HepG2 (cell line): ENCODE measurements around the gene SLC2A2. TPM values are rescaled to one million over a fixed set of nuclear protein-coding genes. Genes with fewer than 3 reads are reported as not detected.

Source experiments
- ARNT2 ChIP-seq: sonication (generic); formaldehyde crosslinking; IDR thresholded peaks from 2 replicates; pipeline ENCODE4 v1.8.0; 2022; ENCODE audit warnings: mild to moderate bottlenecking, low read depth, missing genetic modification reagents, moderate library complexity
- ARNTL ChIP-seq: sonication (generic); formaldehyde crosslinking; IDR thresholded peaks from 2 replicates; pipeline ENCODE4 v1.4.0; 2020; ENCODE audit warnings: mild to moderate bottlenecking, missing genetic modification reagents
- ATF1 ChIP-seq: IDR thresholded peaks from 2 replicates; pipeline ENCODE4 v1.6.1; 2016; ENCODE audit warnings: mild to moderate bottlenecking, control low read depth
- CREB1 ChIP-seq, 2 experiments: fragments of 450-650 bp in 1 of 2; IDR thresholded peaks; 2 replicates each; pipeline ENCODE4 v1.6.1; 2016 to 2017; ENCODE audit warnings: control low read depth in 1 of 2, mild to moderate bottlenecking in 1 of 2, missing compliant biosample characterization in 1 of 2, missing genetic modification characterization in 1 of 2
- E2F2 ChIP-seq: sonication (generic); formaldehyde crosslinking; IDR thresholded peaks from 2 replicates; pipeline ENCODE4 v1.4.0; 2020; ENCODE audit warnings: missing genetic modification reagents, borderline replicate concordance
- FOXK1 ChIP-seq: sonication (generic); formaldehyde crosslinking; IDR thresholded peaks from 2 replicates; pipeline ENCODE4 v1.4.0; 2020; ENCODE audit warnings: low read depth, missing genetic modification reagents, borderline replicate concordance
- KMT2A ChIP-seq: sonication (generic); formaldehyde crosslinking; IDR thresholded peaks from 2 replicates; pipeline ENCODE4 v1.4.0; 2020; ENCODE audit warnings: missing genetic modification reagents
- MAF1 ChIP-seq: sonication (generic); formaldehyde crosslinking; IDR thresholded peaks from 2 replicates; pipeline ENCODE4 v1.5.0; 2020; ENCODE audit warnings: missing genetic modification reagents, borderline replicate concordance
- NFE2L1 ChIP-seq: sonication (generic); formaldehyde crosslinking; IDR thresholded peaks from 2 replicates; pipeline ENCODE4 v1.4.0; 2020; ENCODE audit warnings: missing genetic modification reagents, mild to moderate bottlenecking, borderline replicate concordance
- RFX3 ChIP-seq: IDR thresholded peaks from 2 replicates; pipeline ENCODE4 v1.6.1; 2016; ENCODE audit warnings: missing biosample characterization, missing genetic modification reagents
- SETDB1 ChIP-seq: sonication (generic); formaldehyde crosslinking; IDR thresholded peaks from 2 replicates; pipeline ENCODE4 v1.5.1; 2020; ENCODE audit warnings: missing genetic modification reagents, mild to moderate bottlenecking, borderline replicate concordance
- SOX5 ChIP-seq: IDR thresholded peaks from 2 replicates; pipeline ENCODE4 v1.6.1; 2016; ENCODE audit warnings: borderline replicate concordance
- ZBTB33 ChIP-seq: sonication (generic); formaldehyde crosslinking; IDR thresholded peaks from 2 replicates; pipeline ENCODE4 v1.4.0; 2020; ENCODE audit warnings: missing genetic modification reagents
- ZHX2 ChIP-seq, 2 experiments: sonication (generic) in 1 of 2; formaldehyde crosslinking in 1 of 2; IDR thresholded peaks; 2 replicates each; pipeline versions ENCODE4 v1.6.1 to v1.9.0; 2014 to 2022; ENCODE audit warnings: antibody characterized with exemption in 1 of 2, borderline replicate concordance in 1 of 2, inconsistent platforms in 1 of 2, low read depth in 1 of 2, missing genetic modification reagents in 1 of 2
- ZNF232 ChIP-seq: sonication (generic); formaldehyde crosslinking; IDR thresholded peaks from 2 replicates; pipeline ENCODE4 v1.4.0; 2020; ENCODE audit warnings: missing genetic modification reagents, borderline replicate concordance
- ZNF441 ChIP-seq: sonication (generic); formaldehyde crosslinking; IDR thresholded peaks from 2 replicates; pipeline ENCODE4 v1.7.0; 2021; ENCODE audit warnings: missing genetic modification reagents, borderline replicate concordance
- ZNF563 ChIP-seq: sonication (generic); formaldehyde crosslinking; IDR thresholded peaks from 2 replicates; pipeline ENCODE4 v1.8.0; 2022; ENCODE audit warnings: mild to moderate bottlenecking, moderate library complexity, missing genetic modification reagents
- ZNF790 ChIP-seq: sonication (generic); formaldehyde crosslinking; IDR thresholded peaks from 2 replicates; pipeline ENCODE4 v1.8.0; 2022; ENCODE audit warnings: missing genetic modification reagents, mild to moderate bottlenecking, borderline replicate concordance
- ZNF839 ChIP-seq: sonication (generic); formaldehyde crosslinking; IDR thresholded peaks from 2 replicates; pipeline ENCODE4 v1.4.0; 2020; ENCODE audit warnings: missing genetic modification reagents, mild to moderate bottlenecking, borderline replicate concordance
- polyA plus RNA-seq, 8 experiments: library from polyadenylated mRNA; depleted of rRNA in 3 of 8; stranded (reverse) in 7 of 8; unstranded in 1 of 8; fragments of >200 nt; fragmentation: Illumina TruSeq in 4 of 8; extraction: Trizol in 4 of 8; gene quantifications; 2 replicates each; pipeline versions ENCODE4 v1.2.1 to v1.2.3, GENCODE V29; 2011 to 2016; ENCODE audit warnings: low read depth in 4 of 8, missing spikeins in 1 of 8, mixed read lengths in 1 of 8; ENCODE audit not compliant: insufficient read depth in 1 of 8
- total RNA-seq, 5 experiments: library from RNA; depleted of rRNA; stranded (reverse); fragments of >200 nt; fragmentation: Illumina TruSeq; extraction: Trizol; gene quantifications; 2 replicates each; pipeline ENCODE4 v1.2.3, GENCODE V29; 2016; ENCODE audit warnings: low read depth in 1 of 5

Gene SLC2A2
- total and polyA plus RNA-seq, 2 of the 13 experiments (the other 11 are each of a cell fraction or from before 2014, with no cell fraction given): 19.5 to 23.2 TPM

- TF ChIP-seq ARNTL (CRISPR knock-in tag) (peak; percentile 58), RFX3 (CRISPR knock-in tag) (no peak), CREB1 (IDR thresholded peaks at IDR 0.05) (peak; percentile 58; the same call in 1 of the 2 replicates), CREB1 (CRISPR knock-in tag; IDR thresholded peaks at IDR 0.05) (peak; percentile 86), ZBTB33 (CRISPR knock-in tag) (peak; percentile 78), ZNF790 (CRISPR knock-in tag) (no peak), KMT2A (CRISPR knock-in tag) (no peak), SOX5 (CRISPR knock-in tag) (peak; percentile 100), ZNF563 (CRISPR knock-in tag) (0 out of 2 replicates have a peak, but pooled peaks have one; percentile 16), ZNF441 (CRISPR knock-in tag) (peak; percentile 58), ZNF232 (CRISPR knock-in tag) (peak; percentile 84; the same call in 1 of the 2 replicates), MAF1 (no peak), FOXK1 (CRISPR knock-in tag) (peak; percentile 98), SETDB1 (no peak), ATF1 (peak; percentile 73), ARNT2 (peak; percentile 43; the same call in 1 of the 2 replicates), E2F2 (CRISPR knock-in tag) (no peak), ZHX2 (IDR thresholded peaks at IDR 0.05; ENCODE audit: low read depth) (0 out of 2 replicates have a peak, but pooled peaks have one; percentile 23), ZHX2 (CRISPR knock-in tag; IDR thresholded peaks at IDR 0.05; ENCODE audit: borderline replicate concordance) (no peak), NFE2L1 (CRISPR knock-in tag) (no peak), ZNF839 (CRISPR knock-in tag) (no peak)
Measured at GRCh38 chr3:171044835-171045793, 18.6 kb upstream of the SLC2A2 start (continued).
